ENCODE measurements around the gene MIPEP. TPM values are rescaled to one million over a fixed set of nuclear protein-coding genes. Genes with fewer than 3 reads are reported as not detected.
A peak's percentile ranks its signal among the peaks of the same experiment; 100 is the strongest.
"Not testable (repeated sequence)": the region's sequence is repeated elsewhere in the genome, so short reads cannot be mapped to it uniquely, and the experiment has no call there.

MIPEP gene
- total and polyA plus RNA-seq, 2 donors, result 13.2 to 22.7 TPM

DNA sequence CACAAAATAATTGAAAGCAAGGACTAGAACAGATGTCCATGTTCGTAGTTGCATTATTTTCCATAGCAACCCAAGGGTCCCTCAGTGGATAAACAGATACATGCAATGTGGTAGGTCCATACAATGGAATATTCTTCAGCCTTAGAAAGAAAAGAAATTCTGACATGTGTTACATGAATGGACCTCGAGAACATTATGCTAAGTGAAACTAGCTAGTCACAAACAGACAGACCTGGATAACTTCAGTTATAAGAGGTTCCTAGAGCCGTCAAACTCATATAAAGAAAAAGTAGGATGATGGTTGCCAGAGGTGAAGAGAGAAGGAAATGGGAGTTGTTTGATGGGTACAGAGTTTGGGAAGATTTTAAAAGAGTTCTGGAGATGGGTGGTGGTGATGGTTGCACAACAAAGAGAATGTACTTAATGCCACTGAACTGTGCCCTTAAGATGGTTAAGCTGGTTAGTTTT lies 8.3 kb upstream of the MIPEP start, which contains the start of gene C1QTNF9B:
Gene C1QTNF9B, minus strand, starts transcription at position 51 of the 468 bp plus-strand sequence.
- not testable (repeated sequence) for H3K36me3 ChIP-seq (ENCODE audit: control insufficient read depth in 2 of 2, insufficient read depth in 2 of 2, low read length in 1 of 2); DNase-seq (ENCODE audit: low read depth in 6 of 9, low spot score in 9 of 9); H3K4me3 ChIP-seq (ENCODE audit: low read length in 2 of 2); H3K27ac ChIP-seq (ENCODE audit: low read depth in 1 of 2, low read length in 1 of 2); H3K9me3 ChIP-seq (ENCODE audit: control insufficient read depth in 2 of 2, insufficient read depth in 1 of 2, low read length in 1 of 2); H3K4me1 ChIP-seq (ENCODE audit: control insufficient read depth in 2 of 2, insufficient read depth in 2 of 2, low read length in 2 of 2)
- WGBS, result 96% methylated on average over 3 of the region's 3 CpGs
- peaks cover 6 to 18% of the 10 kb centered on the region in 2 donors for H3K27me3 ChIP-seq (ENCODE audit: control insufficient read depth in 2 of 2, insufficient read depth in 1 of 2, low read length in 1 of 2)

GRCh38 chr13:23894746-23895145 lies 5.5 kb upstream of the MIPEP start:
- H3K4me1 ChIP-seq (ENCODE audit: control insufficient read depth in 2 of 2, insufficient read depth in 2 of 2, low read length in 2 of 2); H3K27me3 ChIP-seq (ENCODE audit: control insufficient read depth in 2 of 2, insufficient read depth in 1 of 2, low read length in 1 of 2); H3K9me3 ChIP-seq (ENCODE audit: control insufficient read depth in 2 of 2, insufficient read depth in 1 of 2, low read length in 1 of 2); H3K27ac ChIP-seq (ENCODE audit: low read depth in 1 of 2, low read length in 1 of 2); H3K36me3 ChIP-seq (ENCODE audit: control insufficient read depth in 2 of 2, insufficient read depth in 2 of 2, low read length in 1 of 2); H3K4me3 ChIP-seq (ENCODE audit: low read length in 2 of 2); DNase-seq (ENCODE audit: low read depth in 6 of 9, low spot score in 9 of 9): not testable (repeated sequence)
- 89% methylated on average over 12 of the region's 12 CpGs for WGBS

GRCh38 chr13:23893791-23894190 lies 4.6 kb upstream of the MIPEP start:
- H3K4me1 ChIP-seq (ENCODE audit: control insufficient read depth in 2 of 2, insufficient read depth in 2 of 2, low read length in 2 of 2), result not testable (repeated sequence)

DNA sequence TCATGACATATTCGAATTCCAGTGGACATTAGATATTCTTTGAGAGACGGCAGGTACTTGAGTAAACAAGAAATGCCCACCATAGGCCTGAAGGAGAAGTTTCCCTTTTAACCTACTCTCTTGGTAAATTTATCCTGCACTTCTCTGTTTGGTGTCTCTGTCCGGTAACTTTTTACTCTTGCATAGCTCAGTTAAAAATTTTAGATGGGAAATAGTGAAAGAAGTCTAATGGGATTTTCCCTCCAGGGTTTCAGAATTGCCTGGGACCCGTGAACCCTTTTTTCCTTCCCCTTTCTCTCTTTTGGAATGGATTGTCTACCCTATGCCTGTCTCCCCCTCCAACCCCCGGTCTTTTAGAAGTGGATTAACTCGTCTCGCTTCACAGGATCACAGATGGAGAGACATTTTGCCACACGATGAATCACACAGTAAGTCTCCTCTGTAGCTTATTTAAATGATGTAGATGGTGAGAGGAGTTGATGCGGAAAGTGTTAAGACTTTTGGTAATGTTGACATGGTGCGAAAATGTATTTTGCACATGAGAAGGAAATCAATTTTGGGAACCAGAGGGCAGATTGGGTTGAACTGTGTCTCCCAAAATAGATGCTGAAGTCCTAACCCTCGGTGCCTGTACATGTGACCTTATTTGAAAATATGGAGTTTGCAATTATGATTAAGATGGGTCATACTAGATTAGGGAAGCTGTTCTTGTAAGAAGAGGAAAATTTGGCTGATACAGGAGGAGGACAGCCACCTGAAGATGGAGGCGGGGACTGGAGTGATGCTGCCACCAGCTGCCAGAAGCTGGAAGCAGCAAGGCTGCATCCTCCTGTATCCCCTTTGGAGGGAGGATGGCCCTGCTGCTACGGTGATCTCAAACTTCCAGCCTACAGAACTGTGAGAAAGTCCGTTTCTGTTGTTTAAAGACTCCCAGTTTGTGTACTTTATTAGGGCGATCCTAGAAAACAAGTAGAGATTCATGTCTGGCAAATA lies 711 bp upstream of the MIPEP start:
- 47% methylated on average over 15 of the region's 15 CpGs for WGBS
- Histone ChIP-seq H3K9me3 (ENCODE audit: control insufficient read depth in 2 of 2, insufficient read depth in 1 of 2, low read length in 1 of 2) (no peaks in the 10 kb centered on the region), H3K27ac (ENCODE audit: low read depth in 1 of 2, low read length in 1 of 2) (no peak overlapping the region), H3K4me1 (ENCODE audit: control insufficient read depth in 2 of 2, insufficient read depth in 2 of 2, low read length in 2 of 2) (peaks cover 0 to 4% of the 10 kb centered on the region in 2 donors), H3K4me3 (ENCODE audit: low read length in 2 of 2) (peak overlapping the region; percentile 80 to 88), H3K36me3 (ENCODE audit: control insufficient read depth in 2 of 2, insufficient read depth in 2 of 2, low read length in 1 of 2) (no peaks in the 10 kb centered on the region), H3K27me3 (ENCODE audit: control insufficient read depth in 2 of 2, insufficient read depth in 1 of 2, low read length in 1 of 2) (no peaks in the 10 kb centered on the region)
- peak in 1 of 9 donors; percentile 27 for DNase-seq (ENCODE audit: low read depth in 6 of 9, low spot score in 9 of 9)

More at GRCh38 chr13:23893791-23894190, 4.6 kb upstream of the MIPEP start:
- H3K9me3 ChIP-seq (ENCODE audit: control insufficient read depth in 2 of 2, insufficient read depth in 1 of 2, low read length in 1 of 2); H3K4me3 ChIP-seq (ENCODE audit: low read length in 2 of 2); DNase-seq (ENCODE audit: low read depth in 6 of 9, low spot score in 9 of 9); H3K27ac ChIP-seq (ENCODE audit: low read depth in 1 of 2, low read length in 1 of 2); H3K27me3 ChIP-seq (ENCODE audit: control insufficient read depth in 2 of 2, insufficient read depth in 1 of 2, low read length in 1 of 2); H3K36me3 ChIP-seq (ENCODE audit: control insufficient read depth in 2 of 2, insufficient read depth in 2 of 2, low read length in 1 of 2): not testable (repeated sequence)
- 93% methylated on average over 4 of the region's 4 CpGs for WGBS

GRCh38 chr13:23884361-23884760 lies 4.8 kb downstream of the MIPEP start:
- H3K27ac ChIP-seq (ENCODE audit: low read depth in 1 of 2, low read length in 1 of 2); H3K9me3 ChIP-seq (ENCODE audit: control insufficient read depth in 2 of 2, insufficient read depth in 1 of 2, low read length in 1 of 2); DNase-seq (ENCODE audit: low read depth in 6 of 9, low spot score in 9 of 9); H3K4me1 ChIP-seq (ENCODE audit: control insufficient read depth in 2 of 2, insufficient read depth in 2 of 2, low read length in 2 of 2); H3K4me3 ChIP-seq (ENCODE audit: low read length in 2 of 2); H3K27me3 ChIP-seq (ENCODE audit: control insufficient read depth in 2 of 2, insufficient read depth in 1 of 2, low read length in 1 of 2): not testable (repeated sequence)
- H3K36me3 ChIP-seq (ENCODE audit: control insufficient read depth in 2 of 2, insufficient read depth in 2 of 2, low read length in 1 of 2), result peaks cover 8 to 10% of the 10 kb centered on the region in 2 donors
- over 99% methylated on average over 3 of the region's 3 CpGs for WGBS

GRCh38 chr13:23883255-23883654 lies 5.9 kb downstream of the MIPEP start:
- no peaks in the 10 kb centered on the region for H3K9me3 ChIP-seq (ENCODE audit: control insufficient read depth in 2 of 2, insufficient read depth in 1 of 2, low read length in 1 of 2)
- H3K4me1 ChIP-seq (ENCODE audit: control insufficient read depth in 2 of 2, insufficient read depth in 2 of 2, low read length in 2 of 2), result peaks cover 0 to under 1% of the 10 kb centered on the region in 2 donors
- H3K4me3 ChIP-seq (ENCODE audit: low read length in 2 of 2), result no peak overlapping the region
- WGBS, result 96% methylated on average over 4 of the region's 4 CpGs
- DNase-seq (ENCODE audit: low read depth in 6 of 9, low spot score in 9 of 9), result no peak
- H3K36me3 ChIP-seq (ENCODE audit: control insufficient read depth in 2 of 2, insufficient read depth in 2 of 2, low read length in 1 of 2), result peaks cover 8 to 10% of the 10 kb centered on the region in 2 donors
- H3K27ac ChIP-seq (ENCODE audit: low read depth in 1 of 2, low read length in 1 of 2), result no peak overlapping the region
- no peaks in the 10 kb centered on the region for H3K27me3 ChIP-seq (ENCODE audit: control insufficient read depth in 2 of 2, insufficient read depth in 1 of 2, low read length in 1 of 2)

- DNase-seq (ENCODE audit: low read depth in 6 of 9, low spot score in 9 of 9); H3K27me3 ChIP-seq (ENCODE audit: control insufficient read depth in 2 of 2, insufficient read depth in 1 of 2, low read length in 1 of 2); H3K4me1 ChIP-seq (ENCODE audit: control insufficient read depth in 2 of 2, insufficient read depth in 2 of 2, low read length in 2 of 2); H3K9me3 ChIP-seq (ENCODE audit: control insufficient read depth in 2 of 2, insufficient read depth in 1 of 2, low read length in 1 of 2); H3K27ac ChIP-seq (ENCODE audit: low read depth in 1 of 2, low read length in 1 of 2); H3K4me3 ChIP-seq (ENCODE audit: low read length in 2 of 2): not testable (repeated sequence)
- peaks cover 8 to 10% of the 10 kb centered on the region in 2 donors for H3K36me3 ChIP-seq (ENCODE audit: control insufficient read depth in 2 of 2, insufficient read depth in 2 of 2, low read length in 1 of 2)
- WGBS, result 97% methylated on average over 8 of the region's 8 CpGs
Observed at GRCh38 chr13:23881402-23881800, 7.8 kb downstream of the MIPEP start.

DNA sequence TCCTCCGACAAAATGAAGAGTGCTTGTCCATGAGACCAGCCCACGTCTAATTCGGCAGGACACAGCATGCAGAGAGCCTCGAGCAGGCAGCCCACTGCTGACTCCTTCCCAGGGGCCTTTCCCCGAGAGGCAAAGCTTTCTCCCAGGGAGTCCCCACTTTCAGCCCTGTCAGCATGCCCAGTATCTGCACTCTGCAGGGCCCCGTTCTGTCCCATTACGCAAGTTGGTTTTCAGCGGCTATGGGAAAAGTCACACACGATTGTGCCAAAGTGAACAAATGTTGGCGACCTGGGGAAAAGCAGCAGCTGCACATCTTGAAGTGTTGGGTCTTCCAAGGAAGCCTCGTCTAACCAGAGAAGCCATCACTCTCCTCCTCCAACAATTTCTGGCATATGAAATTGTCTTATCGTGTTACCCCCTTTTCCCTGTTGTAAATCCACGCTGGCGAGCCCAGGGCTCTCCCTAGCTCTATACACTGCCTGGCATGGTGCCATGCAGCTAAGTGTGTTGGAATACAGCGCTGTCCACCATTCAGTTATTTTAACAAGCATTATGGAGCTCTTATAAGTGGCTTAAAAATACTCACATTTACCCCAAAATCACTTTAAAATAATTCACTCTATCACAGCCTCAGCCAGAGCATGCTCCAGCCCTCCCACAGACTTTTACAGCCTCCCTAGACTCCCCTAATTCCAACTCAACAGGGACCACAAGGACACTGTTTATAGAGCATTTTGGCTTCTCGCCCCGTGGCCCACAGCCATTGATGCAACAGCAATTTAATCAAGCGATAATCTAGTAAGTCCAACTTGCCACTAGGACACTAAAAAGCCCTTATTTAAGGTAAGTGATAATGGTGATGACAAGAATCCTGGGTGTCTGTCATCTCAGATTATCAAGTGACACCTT lies 8.5 kb downstream of the MIPEP start:
- not testable (repeated sequence) for H3K27ac ChIP-seq (ENCODE audit: low read depth in 1 of 2, low read length in 1 of 2); H3K27me3 ChIP-seq (ENCODE audit: control insufficient read depth in 2 of 2, insufficient read depth in 1 of 2, low read length in 1 of 2); DNase-seq (ENCODE audit: low read depth in 6 of 9, low spot score in 9 of 9); H3K4me1 ChIP-seq (ENCODE audit: control insufficient read depth in 2 of 2, insufficient read depth in 2 of 2, low read length in 2 of 2); H3K9me3 ChIP-seq (ENCODE audit: control insufficient read depth in 2 of 2, insufficient read depth in 1 of 2, low read length in 1 of 2); H3K4me3 ChIP-seq (ENCODE audit: low read length in 2 of 2)
- WGBS, result 95% methylated on average over 14 of the region's 18 CpGs
- peaks cover 8 to 10% of the 10 kb centered on the region in 2 donors for H3K36me3 ChIP-seq (ENCODE audit: control insufficient read depth in 2 of 2, insufficient read depth in 2 of 2, low read length in 1 of 2)
